Cardiac muscle cell (in vitro differentiated cells and primary cell): ENCODE measurements around the gene SNAP91. TPM values are rescaled to one million over a fixed set of nuclear protein-coding genes. Genes with fewer than 3 reads are reported as not detected.

Source experiments
- DNase-seq, 2 donors: peaks; one replicate each; pipeline versions ENCODE4 v3.0.0 to v3.0.0-alpha.2; 2010 to 2017; ENCODE audit warnings: low read depth in 1 of 2, low spot score in 1 of 2
- H3K27ac ChIP-seq: fragments of 200-600 bp; sonication (generic); 2 replicates; pipeline ENCODE4 v1.5.1; 2016
- H3K27me3 ChIP-seq: fragments of 200-600 bp; sonication (generic); 2 replicates; pipeline ENCODE4 v1.6.0; 2016; ENCODE audit warnings: control low read depth
- H3K36me3 ChIP-seq: fragments of 200-600 bp; sonication (generic); 2 replicates; pipeline ENCODE4 v1.5.1; 2016; ENCODE audit warnings: control low read depth
- H3K4me1 ChIP-seq: fragments of 200-600 bp; sonication (generic); 2 replicates; pipeline ENCODE4 v1.8.1; 2017; ENCODE audit warnings: low read depth, mild to moderate bottlenecking, mixed run types
- H3K4me3 ChIP-seq: fragments of 200-600 bp; sonication (generic); 2 replicates; pipeline ENCODE4 v1.5.1; 2016; ENCODE audit warnings: mild to moderate bottlenecking
- H3K9me3 ChIP-seq: fragments of 200-600 bp; sonication (generic); 2 replicates; pipeline ENCODE4 v1.5.1; 2017; ENCODE audit warnings: low read depth, mild to moderate bottlenecking, control low read depth
- polyA plus RNA-seq: library from polyadenylated mRNA; unstranded; fragments of >200 nt; fragmentation: Nextera tagmentation; extraction: Ambion mirVana; gene quantifications from 2 replicates; pipeline ENCODE4 v1.2.1, GENCODE V29; 2016
- total RNA-seq: library from RNA; depleted of rRNA; stranded (reverse); fragments of >200 nt; gene quantifications from 2 replicates; pipeline ENCODE4 v1.2.3, GENCODE V29; 2016
- TF ChIP-seq, protein P1 (sequence below): IDR thresholded peaks from 2 replicates; pipeline ENCODE4 v1.5.1; 2012; ENCODE audit warnings: low read depth, mild to moderate bottlenecking, low read length

SNAP91 gene
- total and polyA plus RNA-seq, 2 experiments from 2014 or later, result 18.3 to 27.4 TPM

DNA sequence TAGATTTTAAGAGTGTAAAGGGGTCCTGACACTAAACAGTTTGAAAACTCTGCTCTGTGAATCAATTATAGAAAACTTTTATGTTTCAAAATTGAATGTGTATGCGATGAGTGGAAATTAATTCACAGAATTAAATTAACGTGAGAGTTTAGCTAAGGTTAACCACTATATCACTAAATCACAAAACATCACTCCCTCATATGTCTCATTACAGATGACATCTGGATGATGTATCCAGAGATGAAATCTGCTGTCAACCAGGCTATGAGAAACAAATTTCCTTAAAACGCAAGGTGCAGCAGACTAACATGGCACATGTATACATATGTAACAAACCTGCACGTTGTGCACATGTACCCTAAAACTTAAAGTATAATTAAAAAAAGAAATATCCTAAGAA is 169.2 kb downstream of the SNAP91 start:
- Histone ChIP-seq H3K9me3 (no peaks in the 10 kb centered on the region), H3K36me3 (no peaks in the 10 kb centered on the region), H3K27me3 (peaks cover 2% of the 10 kb centered on the region), H3K27ac (no peak overlapping the region), H3K4me3 (no peak overlapping the region), H3K4me1 (no peaks in the 10 kb centered on the region)
- TF ChIP-seq, protein P1, sequence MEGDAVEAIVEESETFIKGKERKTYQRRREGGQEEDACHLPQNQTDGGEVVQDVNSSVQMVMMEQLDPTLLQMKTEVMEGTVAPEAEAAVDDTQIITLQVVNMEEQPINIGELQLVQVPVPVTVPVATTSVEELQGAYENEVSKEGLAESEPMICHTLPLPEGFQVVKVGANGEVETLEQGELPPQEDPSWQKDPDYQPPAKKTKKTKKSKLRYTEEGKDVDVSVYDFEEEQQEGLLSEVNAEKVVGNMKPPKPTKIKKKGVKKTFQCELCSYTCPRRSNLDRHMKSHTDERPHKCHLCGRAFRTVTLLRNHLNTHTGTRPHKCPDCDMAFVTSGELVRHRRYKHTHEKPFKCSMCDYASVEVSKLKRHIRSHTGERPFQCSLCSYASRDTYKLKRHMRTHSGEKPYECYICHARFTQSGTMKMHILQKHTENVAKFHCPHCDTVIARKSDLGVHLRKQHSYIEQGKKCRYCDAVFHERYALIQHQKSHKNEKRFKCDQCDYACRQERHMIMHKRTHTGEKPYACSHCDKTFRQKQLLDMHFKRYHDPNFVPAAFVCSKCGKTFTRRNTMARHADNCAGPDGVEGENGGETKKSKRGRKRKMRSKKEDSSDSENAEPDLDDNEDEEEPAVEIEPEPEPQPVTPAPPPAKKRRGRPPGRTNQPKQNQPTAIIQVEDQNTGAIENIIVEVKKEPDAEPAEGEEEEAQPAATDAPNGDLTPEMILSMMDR, result no peak
- DNase-seq, result no peak

DNA sequence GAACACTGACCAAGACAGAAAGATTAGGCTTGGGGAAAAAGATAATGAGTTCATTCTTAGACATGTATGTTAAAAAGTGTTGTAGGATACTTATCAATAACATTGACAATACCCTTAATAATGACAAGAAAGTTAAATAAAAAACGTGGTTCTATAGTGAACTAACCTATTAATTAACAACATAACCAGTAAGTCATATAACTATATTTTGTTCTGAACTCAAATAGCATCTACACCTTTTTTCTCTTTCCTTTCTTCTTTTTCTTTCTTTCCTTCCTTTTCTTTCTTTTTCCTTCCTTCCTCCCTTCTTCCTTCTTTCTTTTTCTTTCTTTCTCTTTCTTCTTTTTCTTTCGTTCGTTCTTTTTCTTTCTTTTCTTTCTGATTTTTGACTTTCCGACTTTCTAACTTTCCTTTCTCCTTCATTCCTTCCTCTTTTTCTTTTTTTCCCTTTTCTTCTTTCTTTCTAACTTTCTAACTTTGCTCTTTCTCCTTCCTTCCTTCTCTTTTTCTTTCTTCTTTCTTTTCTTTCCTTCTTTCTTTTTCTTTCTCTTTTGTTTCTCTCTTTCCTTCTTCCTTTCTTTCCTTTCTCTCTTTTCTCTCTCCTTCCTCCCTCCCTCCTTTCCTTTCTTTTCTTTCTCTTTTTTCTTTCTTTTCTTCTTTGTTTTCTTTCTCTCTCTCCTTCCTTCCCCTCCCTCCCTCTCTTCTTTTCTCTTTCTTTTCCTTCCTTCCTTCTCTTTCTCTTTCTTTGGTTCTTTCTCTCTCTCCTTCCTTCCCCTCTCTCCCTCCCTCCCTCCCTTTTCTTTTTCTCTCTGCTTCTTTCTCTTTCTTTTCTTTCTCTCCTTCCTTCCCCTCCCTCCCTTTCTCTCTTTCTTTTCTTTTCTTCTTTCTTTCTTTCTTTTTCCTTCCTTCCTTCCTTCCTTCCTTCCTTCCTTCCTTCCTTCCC is 172.0 kb downstream of the SNAP91 start:
- Histone ChIP-seq H3K27ac (no peak overlapping the region), H3K4me3 (no peak overlapping the region), H3K9me3 (no peaks in the 10 kb centered on the region), H3K4me1 (no peaks in the 10 kb centered on the region), H3K36me3 (no peaks in the 10 kb centered on the region), H3K27me3 (peaks cover 2% of the 10 kb centered on the region)
- TF ChIP-seq, protein P1, result no peak
- no peak for DNase-seq

DNA sequence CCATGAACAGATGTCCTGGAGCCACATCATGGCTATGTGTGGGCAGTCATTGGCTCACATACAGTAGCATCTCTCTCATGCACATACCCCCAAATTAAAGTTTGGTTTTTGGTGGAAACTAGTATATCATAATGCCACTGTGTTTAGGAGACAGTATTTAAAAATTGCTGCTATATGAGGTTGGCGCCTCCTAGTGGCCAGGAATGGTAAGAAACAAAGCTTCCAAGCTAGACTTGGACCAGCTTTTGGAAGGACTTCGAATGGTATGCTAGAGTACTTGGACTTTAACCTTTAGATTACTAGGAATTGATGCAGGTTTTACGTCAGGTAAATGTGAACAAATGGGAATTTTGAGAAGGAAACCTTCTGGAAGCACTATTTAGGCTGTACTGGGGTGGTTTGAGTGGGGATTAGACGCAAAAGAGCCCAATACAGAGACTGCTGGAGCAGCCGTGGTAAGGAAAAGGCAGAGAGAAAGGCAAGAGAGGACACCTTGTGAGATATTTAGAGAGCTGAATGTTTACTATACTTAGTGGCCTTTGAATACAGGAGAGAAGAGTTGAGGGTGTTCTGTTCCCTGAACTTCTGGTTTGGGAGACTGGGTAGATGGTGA is 172.8 kb downstream of the SNAP91 start:
- peak; percentile 68 to 69 for DNase-seq
- TF ChIP-seq, protein P1, result peak; percentile 82

DNA sequence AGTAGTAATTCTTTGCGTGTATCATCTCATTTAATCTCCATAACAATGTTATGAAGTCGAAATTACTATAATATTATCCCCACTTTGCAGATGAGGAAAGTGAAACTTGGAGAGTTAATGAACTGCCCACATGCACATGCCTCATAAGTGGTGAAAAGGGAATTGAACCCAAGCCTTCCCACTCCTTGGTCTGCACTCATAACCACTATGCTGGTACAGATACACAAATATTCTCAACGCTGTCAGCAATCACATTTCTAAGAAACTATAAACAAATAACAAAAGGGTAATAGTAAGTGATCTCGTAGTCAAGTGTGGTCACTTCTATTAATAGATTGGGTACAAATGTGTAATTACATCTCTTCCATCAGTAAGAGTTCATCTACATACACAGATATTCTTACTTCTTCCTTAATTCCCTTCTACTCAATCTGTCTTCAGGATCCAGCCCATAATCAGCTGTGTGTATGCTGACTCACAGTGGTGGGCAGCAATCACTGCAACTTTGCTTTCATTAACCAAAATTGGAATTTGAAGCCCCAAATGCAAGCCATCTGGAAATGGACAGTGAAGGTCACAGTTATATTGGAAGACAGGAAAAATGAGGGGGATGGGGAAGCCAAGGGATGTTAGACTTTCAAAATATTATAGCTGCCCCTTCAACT is 190.0 kb downstream of the SNAP91 start:
- TF ChIP-seq, protein P1, result peak; percentile 50
- H3K9me3 ChIP-seq, result no peaks in the 10 kb centered on the region
- peak in 1 of 2 donors; percentile 42 for DNase-seq
- no peak overlapping the region for H3K4me3 ChIP-seq
- no peaks in the 10 kb centered on the region for H3K27me3 ChIP-seq
- peaks cover 7% of the 10 kb centered on the region for H3K4me1 ChIP-seq
- no peak overlapping the region for H3K27ac ChIP-seq
- no peaks in the 10 kb centered on the region for H3K36me3 ChIP-seq

More for the DNA sequence above, 172.8 kb downstream of the SNAP91 start:
- no peaks in the 10 kb centered on the region for H3K36me3 ChIP-seq
- H3K27ac ChIP-seq, result no peak overlapping the region
- no peaks in the 10 kb centered on the region for H3K9me3 ChIP-seq
- H3K4me1 ChIP-seq, result no peaks in the 10 kb centered on the region
- H3K4me3 ChIP-seq, result no peak overlapping the region
- peaks cover 2% of the 10 kb centered on the region for H3K27me3 ChIP-seq

DNA sequence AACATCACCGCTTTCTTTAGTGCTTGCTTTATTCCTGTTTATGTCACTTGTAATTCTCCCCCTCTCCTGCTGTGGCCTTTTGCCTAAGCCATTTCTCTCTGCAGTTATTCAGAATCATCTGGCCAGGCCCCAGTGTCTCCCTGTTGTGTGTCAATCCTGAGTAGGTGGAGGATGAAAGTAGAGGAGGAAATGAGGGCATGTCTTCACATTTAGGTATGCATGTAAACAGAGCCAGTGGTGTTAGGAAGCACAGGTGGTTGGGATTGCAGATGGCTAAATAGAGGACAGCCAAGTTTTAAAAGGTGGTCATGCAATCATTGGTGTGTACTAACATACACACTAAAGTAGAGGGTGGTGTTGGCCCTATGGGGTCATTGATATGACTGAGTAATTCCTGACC is 191.4 kb downstream of the SNAP91 start:
- H3K9me3 ChIP-seq, result no peaks in the 10 kb centered on the region
- H3K4me1 ChIP-seq, result peaks cover 7% of the 10 kb centered on the region
- H3K36me3 ChIP-seq, result no peaks in the 10 kb centered on the region
- no peak overlapping the region for H3K4me3 ChIP-seq
- no peaks in the 10 kb centered on the region for H3K27me3 ChIP-seq
- TF ChIP-seq, protein P1, result no peak
- DNase-seq, result no peak
- H3K27ac ChIP-seq, result no peak overlapping the region
